ENCODE measurements around the gene PPARA. TPM values are rescaled to one million over a fixed set of nuclear protein-coding genes. Genes with fewer than 3 reads are reported as not detected.

The PPARA gene
- total RNA-seq, 1 donor from 2014 or later: 8.4 TPM

GRCh38 chr22:46113910-46114517 is 36.3 kb upstream of the PPARA start:
- Histone ChIP-seq H3K79me2 (ENCODE audit: insufficient read depth, low read length) (peaks cover 8% of the 10 kb centered on the region), H4K20me1 (ENCODE audit: insufficient read depth, low read length) (peaks cover 77% of the 10 kb centered on the region), H3K27ac (ENCODE audit: low read depth, low read length) (no peak overlapping the region), H2AFZ (ENCODE audit: low read depth, low read length) (no peak overlapping the region), H3K27me3 (ENCODE audit: insufficient read depth, low read length) (no peaks in the 10 kb centered on the region), H3K36me3 (ENCODE audit: insufficient read depth, low read length) (no peaks in the 10 kb centered on the region), H3K4me3 (ENCODE audit: insufficient read depth, low read depth, low read length) (no peak overlapping the region), H3K4me1 (ENCODE audit: insufficient read depth, low read length) (peaks cover 36% of the 10 kb centered on the region), H3K9me3 (ENCODE audit: insufficient read depth, low read depth, low read length) (no peaks in the 10 kb centered on the region), H3K4me2 (ENCODE audit: low read length) (no peak overlapping the region), H3K9ac (ENCODE audit: low read length) (no peak overlapping the region)
- Mint-ChIP-seq H3K27ac (ENCODE audit: unreplicated experiment) (no peak overlapping the region), H3K27me3 (ENCODE audit: low read depth, unreplicated experiment) (peaks cover 9% of the 10 kb centered on the region), H3K4me1 (ENCODE audit: low read depth, unreplicated experiment) (no peaks in the 10 kb centered on the region), H3K4me3 (ENCODE audit: unreplicated experiment) (no peak overlapping the region), H3K9me3 (ENCODE audit: unreplicated experiment) (no peaks in the 10 kb centered on the region), H3K36me3 (ENCODE audit: low read depth, unreplicated experiment) (no peaks in the 10 kb centered on the region)
- no peak for DNase-seq (ENCODE audit: low read depth)
- no peak for TF ChIP-seq EZH2 (IDR thresholded peaks at IDR 0.05; ENCODE audit: insufficient read depth, low read length)
- TF ChIP-seq CTCF (IDR thresholded peaks at IDR 0.05; ENCODE audit: insufficient read depth, low read depth, low read length): no peak
- FAIRE-seq: no peak

GRCh38 chr22:46114518-46115387 is 35.6 kb upstream of the PPARA start:
- no peak for FAIRE-seq
- Mint-ChIP-seq H3K4me3 (ENCODE audit: unreplicated experiment) (no peak overlapping the region), H3K9me3 (ENCODE audit: unreplicated experiment) (no peaks in the 10 kb centered on the region), H3K27me3 (ENCODE audit: low read depth, unreplicated experiment) (peaks cover 9% of the 10 kb centered on the region), H3K36me3 (ENCODE audit: low read depth, unreplicated experiment) (no peaks in the 10 kb centered on the region), H3K27ac (ENCODE audit: unreplicated experiment) (no peak overlapping the region), H3K4me1 (ENCODE audit: low read depth, unreplicated experiment) (no peaks in the 10 kb centered on the region)
- Histone ChIP-seq H3K4me3 (ENCODE audit: insufficient read depth, low read depth, low read length) (no peak overlapping the region), H2AFZ (ENCODE audit: low read depth, low read length) (no peak overlapping the region), H3K27ac (ENCODE audit: low read depth, low read length) (peak overlapping the region; percentile 3), H3K36me3 (ENCODE audit: insufficient read depth, low read length) (no peaks in the 10 kb centered on the region), H3K4me2 (ENCODE audit: low read length) (no peak overlapping the region), H4K20me1 (ENCODE audit: insufficient read depth, low read length) (peaks cover 70% of the 10 kb centered on the region), H3K9ac (ENCODE audit: low read length) (peak overlapping the region; percentile 10), H3K4me1 (ENCODE audit: insufficient read depth, low read length) (peaks cover 31% of the 10 kb centered on the region), H3K27me3 (ENCODE audit: insufficient read depth, low read length) (no peaks in the 10 kb centered on the region), H3K9me3 (ENCODE audit: insufficient read depth, low read depth, low read length) (no peaks in the 10 kb centered on the region), H3K79me2 (ENCODE audit: insufficient read depth, low read length) (peaks cover 8% of the 10 kb centered on the region)
- no peak for TF ChIP-seq EZH2 (IDR thresholded peaks at IDR 0.05; ENCODE audit: insufficient read depth, low read length)
- TF ChIP-seq CTCF (IDR thresholded peaks at IDR 0.05; ENCODE audit: insufficient read depth, low read depth, low read length): no peak
- no peak for DNase-seq (ENCODE audit: low read depth)

GRCh38 chr22:46115388-46115678 is 35.0 kb upstream of the PPARA start:
- no peak overlapping the region for H3K4me3 Mint-ChIP-seq (ENCODE audit: unreplicated experiment)

More at GRCh38 chr22:46115388-46115678, 35.0 kb upstream of the PPARA start:
- Histone ChIP-seq H3K4me3 (ENCODE audit: insufficient read depth, low read depth, low read length) (no peak overlapping the region), H3K27me3 (ENCODE audit: insufficient read depth, low read length) (no peaks in the 10 kb centered on the region), H3K9me3 (ENCODE audit: insufficient read depth, low read depth, low read length) (no peaks in the 10 kb centered on the region), H2AFZ (ENCODE audit: low read depth, low read length) (no peak overlapping the region), H4K20me1 (ENCODE audit: insufficient read depth, low read length) (peaks cover 64% of the 10 kb centered on the region), H3K4me2 (ENCODE audit: low read length) (no peak overlapping the region), H3K27ac (ENCODE audit: low read depth, low read length) (peak overlapping the region; percentile 3), H3K36me3 (ENCODE audit: insufficient read depth, low read length) (no peaks in the 10 kb centered on the region), H3K79me2 (ENCODE audit: insufficient read depth, low read length) (peaks cover 4% of the 10 kb centered on the region), H3K9ac (ENCODE audit: low read length) (peak overlapping the region; percentile 10), H3K4me1 (ENCODE audit: insufficient read depth, low read length) (peaks cover 30% of the 10 kb centered on the region)
- no peaks in the 10 kb centered on the region for H3K9me3 Mint-ChIP-seq (ENCODE audit: unreplicated experiment)
- H3K36me3 Mint-ChIP-seq (ENCODE audit: low read depth, unreplicated experiment): no peaks in the 10 kb centered on the region
- peaks cover 13% of the 10 kb centered on the region for H3K27me3 Mint-ChIP-seq (ENCODE audit: low read depth, unreplicated experiment)
- no peaks in the 10 kb centered on the region for H3K4me1 Mint-ChIP-seq (ENCODE audit: low read depth, unreplicated experiment)
- TF ChIP-seq CTCF (IDR thresholded peaks at IDR 0.05; ENCODE audit: insufficient read depth, low read depth, low read length) (no peak), EZH2 (IDR thresholded peaks at IDR 0.05; ENCODE audit: insufficient read depth, low read length) (no peak)
- DNase-seq (ENCODE audit: low read depth) (no peak), FAIRE-seq (no peak)
- H3K27ac Mint-ChIP-seq (ENCODE audit: unreplicated experiment): no peak overlapping the region

Data from astrocyte (in vitro differentiated cells and primary cell).